ENCODE results near the gene DPY19L3.

- TF ChIP-seq POLR2AphosphoS5 (IDR thresholded peaks at IDR 0.05; ENCODE audit: low read depth, low read length) = no peak
- no peak for TF ChIP-seq CTCF (IDR thresholded peaks at IDR 0.05)
- no peak for TF ChIP-seq SIN3A (IDR thresholded peaks at IDR 0.05; ENCODE audit: borderline replicate concordance, insufficient read depth, low read depth, low read length)
- TF ChIP-seq TCF7L2 (IDR thresholded peaks at IDR 0.05; ENCODE audit: low read depth, low read length) = no peak
- TF ChIP-seq REST (IDR thresholded peaks at IDR 0.05; ENCODE audit: insufficient read depth in 1 of 2, low read depth in 2 of 2, low read length in 1 of 2) = no peak
Measured at GRCh38 chr19:32418155-32418554, 12.6 kb downstream of the DPY19L3 start.
